ENCODE results near the gene CCDC47.

- TF ChIP-seq CTCF (IDR thresholded peaks at IDR 0.05; ENCODE audit: insufficient read depth, low read depth, low read length) (no peak), EZH2 (IDR thresholded peaks at IDR 0.05; ENCODE audit: insufficient read depth, low read length) (no peak)
Measured at GRCh38 chr17:63698381-63698885, 75.0 kb downstream of the CCDC47 start.
